GM12892 (cell line): Measurements from ENCODE around the gene PHC2.

ENCODE experiments used
- POLR2A ChIP-seq: IDR thresholded peaks from 2 replicates; pipeline ENCODE4 v1.6.1; 2011; ENCODE audit warnings: low read depth, low read length, control low read depth
- POLR2AphosphoS5 ChIP-seq: IDR thresholded peaks from 2 replicates; pipeline ENCODE4 v1.6.1; 2011; ENCODE audit warnings: low read depth, low read length, control low read depth

GRCh38 chr1:33275195-33275594 lies 155.7 kb downstream of the PHC2 start:
- TF ChIP-seq POLR2AphosphoS5 = no peak
- no peak for TF ChIP-seq POLR2A
